H9 (cell line): ENCODE measurements around the gene CEP85L. TPM values are rescaled to one million over a fixed set of nuclear protein-coding genes. Genes with fewer than 3 reads are reported as not detected.

Experiments used
- DNase-seq: peaks from one replicate; pipeline ENCODE4 v3.0.0-alpha.2; 2017
- H2AFZ ChIP-seq: one replicate; pipeline ENCODE4 v1.6.1; 2013; ENCODE audit warnings: mild to moderate bottlenecking, low read length, control low read depth, moderate library complexity
- H2AK5ac ChIP-seq: 2 replicates; pipeline ENCODE4 v1.6.1; 2013; ENCODE audit warnings: low read length, control low read depth, mixed read lengths; ENCODE audit not compliant: insufficient read length
- H2BK120ac ChIP-seq: one replicate; pipeline ENCODE4 v1.6.1; 2013; ENCODE audit warnings: low read depth, mild to moderate bottlenecking, low read length, control low read depth, inconsistent platforms; ENCODE audit not compliant: poor library complexity, severe bottlenecking
- H2BK12ac ChIP-seq: 2 replicates; pipeline ENCODE4 v1.6.1; 2013; ENCODE audit warnings: low read length, control low read depth, mixed read lengths, low read depth; ENCODE audit not compliant: insufficient read length
- H2BK15ac ChIP-seq: 2 replicates; pipeline ENCODE4 v1.6.1; 2013; ENCODE audit warnings: low read depth, low read length, control low read depth
- H2BK20ac ChIP-seq: one replicate; pipeline ENCODE4 v1.6.1; 2013; ENCODE audit warnings: low read depth, mild to moderate bottlenecking, low read length, control low read depth, inconsistent platforms; ENCODE audit not compliant: poor library complexity, severe bottlenecking
- H2BK5ac ChIP-seq: 2 replicates; pipeline ENCODE4 v1.6.1; 2013; ENCODE audit warnings: low read length, control low read depth, mixed read lengths; ENCODE audit not compliant: insufficient read length
- H3K14ac ChIP-seq: 2 replicates; pipeline ENCODE4 v1.6.1; 2013; ENCODE audit warnings: low read length, control low read depth; ENCODE audit not compliant: insufficient read depth
- H3K18ac ChIP-seq: 2 replicates; pipeline ENCODE4 v1.6.1; 2013; ENCODE audit warnings: low read depth, mild to moderate bottlenecking, mixed read lengths, low read length, control low read depth; ENCODE audit not compliant: insufficient read length
- H3K23ac ChIP-seq: 2 replicates; pipeline ENCODE4 v1.6.1; 2013; ENCODE audit warnings: low read length, control low read depth, mixed read lengths, low read depth; ENCODE audit not compliant: insufficient read length
- H3K23me2 ChIP-seq: 2 replicates; pipeline ENCODE4 v1.6.1; 2013; ENCODE audit warnings: low read depth, mild to moderate bottlenecking, mixed read lengths, low read length, control low read depth; ENCODE audit not compliant: insufficient read length, poor library complexity, severe bottlenecking
- H3K27ac ChIP-seq: 2 replicates; pipeline ENCODE4 v1.5.1; 2013; ENCODE audit warnings: low read length, control low read depth, mixed read lengths, low read depth; ENCODE audit not compliant: insufficient read length
- H3K27me3 ChIP-seq: 2 replicates; pipeline ENCODE4 v1.6.1; 2013; ENCODE audit warnings: low read length, control low read depth, inconsistent platforms; ENCODE audit not compliant: insufficient read depth
- H3K4ac ChIP-seq: 2 replicates; pipeline ENCODE4 v1.6.1; 2013; ENCODE audit warnings: low read depth, mild to moderate bottlenecking, control low read depth, inconsistent platforms, low read length, moderate library complexity
- H3K4me1 ChIP-seq: 2 replicates; pipeline ENCODE4 v1.6.1; 2013; ENCODE audit warnings: low read length, control low read depth, inconsistent platforms; ENCODE audit not compliant: insufficient read depth
- H3K4me2 ChIP-seq: 2 replicates; pipeline ENCODE4 v1.6.1; 2013; ENCODE audit warnings: low read length, control low read depth, mixed read lengths; ENCODE audit not compliant: insufficient read length, insufficient read depth
- H3K56ac ChIP-seq: 2 replicates; pipeline ENCODE4 v1.6.1; 2013; ENCODE audit warnings: low read depth, mild to moderate bottlenecking, mixed read lengths, low read length, control low read depth; ENCODE audit not compliant: insufficient read length
- H3K79me1 ChIP-seq: 2 replicates; pipeline ENCODE4 v1.6.1; 2013; ENCODE audit warnings: low read depth, mild to moderate bottlenecking, moderate library complexity, low read length, control low read depth, inconsistent platforms; ENCODE audit not compliant: insufficient read depth, poor library complexity, severe bottlenecking
- H3K79me2 ChIP-seq: 2 replicates; pipeline ENCODE4 v1.6.1; 2013; ENCODE audit warnings: low read length, control low read depth, inconsistent platforms; ENCODE audit not compliant: insufficient read depth
- H3K9ac ChIP-seq: 2 replicates; pipeline ENCODE4 v1.6.1; 2013; ENCODE audit warnings: low read length, control low read depth, mixed read lengths; ENCODE audit not compliant: insufficient read length; ENCODE audit errors: extremely low read depth
- H3K9me3 ChIP-seq: one replicate; pipeline ENCODE4 v1.6.1; 2013; ENCODE audit warnings: low read depth, low read length, inconsistent platforms; ENCODE audit not compliant: control insufficient read depth
- H3T11ph ChIP-seq: one replicate; pipeline ENCODE4 v1.6.1; 2013; ENCODE audit warnings: mild to moderate bottlenecking, low read length, control low read depth, inconsistent platforms
- H4K20me1 ChIP-seq: one replicate; pipeline ENCODE4 v1.6.1; 2013; ENCODE audit not compliant: control insufficient read depth, insufficient read length, insufficient read depth
- H4K5ac ChIP-seq: 2 replicates; pipeline ENCODE4 v1.6.1; 2013; ENCODE audit warnings: low read depth, mild to moderate bottlenecking, mixed read lengths, low read length, control low read depth; ENCODE audit not compliant: insufficient read length
- H4K8ac ChIP-seq: replicated peaks from 2 replicates; pipeline ENCODE4 v1.6.1; 2013; ENCODE audit warnings: low read length, control low read depth, mixed read lengths, low read depth; ENCODE audit not compliant: insufficient read length
- H4K91ac ChIP-seq: 2 replicates; pipeline ENCODE4 v1.6.1; 2013; ENCODE audit warnings: low read depth, mild to moderate bottlenecking, moderate library complexity, mixed read lengths, low read length, control low read depth; ENCODE audit not compliant: insufficient read length
- H3K27ac Mint-ChIP-seq, 3 experiments: 2 replicates in 2 of 3; 3 replicates in 1 of 3; pipeline ENCODE4 v1.8.0; 2020 to 2021; ENCODE audit warnings: mixed read lengths in 3 of 3, mild to moderate bottlenecking in 1 of 3, moderate library complexity in 1 of 3
- H3K27me3 Mint-ChIP-seq: 2 replicates; pipeline ENCODE4 v1.8.0; 2021; ENCODE audit warnings: low read depth, mild to moderate bottlenecking, moderate library complexity, mixed read lengths
- H3K36me3 Mint-ChIP-seq, 3 experiments: 2 replicates in 2 of 3; 3 replicates in 1 of 3; pipeline ENCODE4 v1.8.0; 2020 to 2021; ENCODE audit warnings: low read depth in 3 of 3, mixed read lengths in 3 of 3; ENCODE audit not compliant: insufficient read depth in 1 of 3
- H3K4me1 Mint-ChIP-seq, 2 experiments: 2 replicates each; pipeline ENCODE4 v1.8.0; 2020; ENCODE audit warnings: mixed read lengths in 2 of 2
- H3K4me3 Mint-ChIP-seq, 2 experiments: 2 replicates in 1 of 2; 3 replicates in 1 of 2; pipeline ENCODE4 v1.8.0; 2020 to 2021; ENCODE audit warnings: mild to moderate bottlenecking in 2 of 2, mixed read lengths in 2 of 2, moderate library complexity in 1 of 2
- H3K9me3 Mint-ChIP-seq, 2 experiments: 2 replicates in 1 of 2; 3 replicates in 1 of 2; pipeline ENCODE4 v1.8.0; 2020; ENCODE audit warnings: mild to moderate bottlenecking in 2 of 2, mixed read lengths in 2 of 2, moderate library complexity in 1 of 2
- WGBS: extraction: QIAGEN DNeasy Blood & Tissue Kit; methylation state at CpG from one replicate; pipeline ENCODE4 v1.1.7; 2013; ENCODE audit warnings: missing lambda C conversion rate, low lambda C conversion rate, mixed read lengths; ENCODE audit not compliant: insufficient read length; ENCODE audit errors: extremely low coverage; 5-methylcytosine and 5-hydroxymethylcytosine counted together
- total RNA-seq: library from RNA; stranded (reverse); gene quantifications from 2 replicates; pipeline ENCODE4 v1.2.1, GENCODE V29; 2021
- TF ChIP-seq, protein P1 (sequence below): fragments of 200-600 bp; sonication (generic); conservative IDR thresholded peaks from 3 replicates; pipeline ENCODE4 v1.8.0; 2021; ENCODE audit warnings: antibody characterized with exemption, mild to moderate bottlenecking

CEP85L gene
- total RNA-seq, 1 experiment from 2014 or later = 3.8 TPM

DNA sequence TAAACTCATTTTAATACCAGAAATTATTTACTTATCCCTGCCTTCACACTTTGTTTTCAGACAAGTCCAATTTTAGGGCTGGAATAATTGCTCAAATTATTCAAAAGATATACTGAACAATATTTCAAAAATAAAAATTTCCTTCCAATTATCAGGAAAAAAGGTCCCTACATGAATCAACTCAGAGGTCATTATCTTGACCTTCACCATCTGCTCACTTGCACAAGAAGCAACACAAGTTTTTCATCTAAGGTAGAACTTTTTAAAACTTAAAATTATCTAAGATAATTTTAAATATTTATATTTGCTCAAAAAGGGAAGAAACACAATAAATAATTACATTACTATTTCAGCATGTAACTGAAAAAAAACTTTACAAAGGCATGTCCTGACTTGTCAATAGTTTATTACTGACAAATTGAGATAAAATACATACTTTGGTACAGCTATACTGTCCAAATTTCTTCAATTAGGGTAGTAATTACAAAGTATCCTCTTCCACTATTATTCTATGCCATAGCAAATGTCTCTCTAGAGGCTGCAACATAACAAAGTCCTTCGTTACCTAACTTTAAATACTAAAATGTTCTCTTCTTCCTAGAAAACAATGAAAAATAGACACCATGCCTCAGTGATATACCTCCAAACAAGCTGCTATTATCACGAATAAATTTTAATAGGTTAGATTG lies 2.4 kb downstream of the CEP85L start:
- Histone ChIP-seq H4K91ac (no peak overlapping the region), H2BK5ac (no peak overlapping the region), H3K56ac (no peak overlapping the region), H4K8ac (no peak overlapping the region), H3K23ac (no peak overlapping the region), H3K4ac (no peak overlapping the region), H3K9me3 (no peaks in the 10 kb centered on the region), H2BK15ac (no peak overlapping the region), H2AK5ac (no peak overlapping the region), H3K4me1 (no peaks in the 10 kb centered on the region), H3K79me1 (no peaks in the 10 kb centered on the region), H3K27ac (no peak overlapping the region), H3K79me2 (0 out of 2 replicates have a peak, but pooled peaks cover 2% of the 10 kb centered on the region), H2BK12ac (no peak overlapping the region), H2AFZ (no peak overlapping the region), H3K9ac (no peak overlapping the region), H3T11ph (no peak overlapping the region), H2BK20ac (no peak overlapping the region), H3K23me2 (peaks cover 6% of the 10 kb centered on the region), H3K14ac (no peak overlapping the region), H2BK120ac (no peak overlapping the region), H4K20me1 (no peaks in the 10 kb centered on the region), H3K4me2 (no peak overlapping the region), H3K27me3 (no peaks in the 10 kb centered on the region), H4K5ac (no peak overlapping the region), H3K18ac (no peak overlapping the region)
- H3K9me3 Mint-ChIP-seq = no peaks in the 10 kb centered on the region
- H3K27me3 Mint-ChIP-seq = no peaks in the 10 kb centered on the region
- H3K27ac Mint-ChIP-seq = no peak overlapping the region
- no peaks in the 10 kb centered on the region for H3K36me3 Mint-ChIP-seq
- peak overlapping the region; percentile 74 to 88; a peak in 1 of 5 replicates for H3K4me3 Mint-ChIP-seq
- TF ChIP-seq, protein P1, sequence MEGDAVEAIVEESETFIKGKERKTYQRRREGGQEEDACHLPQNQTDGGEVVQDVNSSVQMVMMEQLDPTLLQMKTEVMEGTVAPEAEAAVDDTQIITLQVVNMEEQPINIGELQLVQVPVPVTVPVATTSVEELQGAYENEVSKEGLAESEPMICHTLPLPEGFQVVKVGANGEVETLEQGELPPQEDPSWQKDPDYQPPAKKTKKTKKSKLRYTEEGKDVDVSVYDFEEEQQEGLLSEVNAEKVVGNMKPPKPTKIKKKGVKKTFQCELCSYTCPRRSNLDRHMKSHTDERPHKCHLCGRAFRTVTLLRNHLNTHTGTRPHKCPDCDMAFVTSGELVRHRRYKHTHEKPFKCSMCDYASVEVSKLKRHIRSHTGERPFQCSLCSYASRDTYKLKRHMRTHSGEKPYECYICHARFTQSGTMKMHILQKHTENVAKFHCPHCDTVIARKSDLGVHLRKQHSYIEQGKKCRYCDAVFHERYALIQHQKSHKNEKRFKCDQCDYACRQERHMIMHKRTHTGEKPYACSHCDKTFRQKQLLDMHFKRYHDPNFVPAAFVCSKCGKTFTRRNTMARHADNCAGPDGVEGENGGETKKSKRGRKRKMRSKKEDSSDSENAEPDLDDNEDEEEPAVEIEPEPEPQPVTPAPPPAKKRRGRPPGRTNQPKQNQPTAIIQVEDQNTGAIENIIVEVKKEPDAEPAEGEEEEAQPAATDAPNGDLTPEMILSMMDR = no peak
- WGBS = no CpG with 5 or more reads among the region's 2 CpGs
- no peak for DNase-seq
- H3K4me1 Mint-ChIP-seq = peaks cover 28 to 29% of the 10 kb centered on the region in 2 experiments
